Muscle of back (tissue), 11 donors: ENCODE data around the gene MITF. TPM values are rescaled to one million over a fixed set of nuclear protein-coding genes. Genes with fewer than 3 reads are reported as not detected.
"Not testable (repeated sequence)": the region's sequence is repeated elsewhere in the genome, so short reads cannot be mapped to it uniquely, and the experiment has no call there.

Experiments used
- DNase-seq, 3 donors: peaks; one replicate each; pipeline versions ENCODE4 v3.0.0 to v3.0.0-alpha.2; 2013
- polyA plus RNA-seq, 10 donors: library from polyadenylated mRNA; unstranded; fragments of 120-200 nt; gene quantifications; one replicate each; pipeline ENCODE4 v1.2.1, GENCODE V29; 2013; ENCODE audit not compliant: insufficient read length in 10 of 10

The MITF gene
- polyA plus RNA-seq, 10 donors, result 4.2 to 14.9 (median 6.2) TPM

GRCh38 chr3:69785769-69786320 is 46.6 kb downstream of the MITF start:
- DNase-seq, result no peak

GRCh38 chr3:69786854-69787253 is 47.6 kb downstream of the MITF start:
- no peak for DNase-seq

- DNase-seq, result peak in 1 of 3 donors; percentile 58
Measured at GRCh38 chr3:69787436-69788168, 48.3 kb downstream of the MITF start.

GRCh38 chr3:69791106-69791505 is 51.8 kb downstream of the MITF start:
- peak in 1 of 3 donors; percentile 53 for DNase-seq

- DNase-seq, result peak; percentile 58 to 79 (median 58)
Measured at GRCh38 chr3:69791919-69792399, 52.7 kb downstream of the MITF start.

- DNase-seq, result not testable (repeated sequence)
Measured at GRCh38 chr3:69796126-69796525, 56.9 kb downstream of the MITF start.

GRCh38 chr3:69803681-69804270 is 64.5 kb downstream of the MITF start:
- DNase-seq, result no peak

- no peak for DNase-seq
Measured at GRCh38 chr3:69805491-69805890, 66.2 kb downstream of the MITF start.

- DNase-seq, result peak in 1 of 3 donors; percentile 44
Measured at GRCh38 chr3:69806735-69807438, 67.6 kb downstream of the MITF start.

GRCh38 chr3:69807674-69808073 is 68.4 kb downstream of the MITF start:
- no peak for DNase-seq

- no peak for DNase-seq
Measured at GRCh38 chr3:69809076-69809835, 70.0 kb downstream of the MITF start.

GRCh38 chr3:69811452-69812401 is 72.5 kb downstream of the MITF start:
- DNase-seq, result no peak

- DNase-seq, result no peak
Measured at GRCh38 chr3:69815970-69816369, 76.7 kb downstream of the MITF start.

- no peak for DNase-seq
Measured at GRCh38 chr3:69817988-69818387, 78.7 kb downstream of the MITF start.

GRCh38 chr3:69819282-69819681 is 80.0 kb downstream of the MITF start:
- peak; percentile 25 to 49 (median 33) for DNase-seq

GRCh38 chr3:69821133-69821532 is 81.9 kb downstream of the MITF start:
- DNase-seq, result peak in 2 of 3 donors; percentile 28 to 37

- DNase-seq, result no peak
Measured at GRCh38 chr3:69823743-69824142, 84.5 kb downstream of the MITF start.

GRCh38 chr3:69825446-69825845 is 86.2 kb downstream of the MITF start:
- no peak for DNase-seq

- no peak for DNase-seq
Measured at GRCh38 chr3:69827127-69827526, 87.9 kb downstream of the MITF start.

- DNase-seq, result no peak
Measured at GRCh38 chr3:69828817-69829216, 89.6 kb downstream of the MITF start.
